ENCODE measurements around the gene RNU7-1.

GRCh38 chr12:6956021-6956727 is 12.6 kb downstream of the RNU7-1 start:
- TF ChIP-seq, protein P1, sequence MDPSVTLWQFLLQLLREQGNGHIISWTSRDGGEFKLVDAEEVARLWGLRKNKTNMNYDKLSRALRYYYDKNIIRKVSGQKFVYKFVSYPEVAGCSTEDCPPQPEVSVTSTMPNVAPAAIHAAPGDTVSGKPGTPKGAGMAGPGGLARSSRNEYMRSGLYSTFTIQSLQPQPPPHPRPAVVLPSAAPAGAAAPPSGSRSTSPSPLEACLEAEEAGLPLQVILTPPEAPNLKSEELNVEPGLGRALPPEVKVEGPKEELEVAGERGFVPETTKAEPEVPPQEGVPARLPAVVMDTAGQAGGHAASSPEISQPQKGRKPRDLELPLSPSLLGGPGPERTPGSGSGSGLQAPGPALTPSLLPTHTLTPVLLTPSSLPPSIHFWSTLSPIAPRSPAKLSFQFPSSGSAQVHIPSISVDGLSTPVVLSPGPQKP (IDR thresholded peaks at IDR 0.05; ENCODE audit: low read depth, low read length) = no peak
- TF ChIP-seq, protein P2, sequence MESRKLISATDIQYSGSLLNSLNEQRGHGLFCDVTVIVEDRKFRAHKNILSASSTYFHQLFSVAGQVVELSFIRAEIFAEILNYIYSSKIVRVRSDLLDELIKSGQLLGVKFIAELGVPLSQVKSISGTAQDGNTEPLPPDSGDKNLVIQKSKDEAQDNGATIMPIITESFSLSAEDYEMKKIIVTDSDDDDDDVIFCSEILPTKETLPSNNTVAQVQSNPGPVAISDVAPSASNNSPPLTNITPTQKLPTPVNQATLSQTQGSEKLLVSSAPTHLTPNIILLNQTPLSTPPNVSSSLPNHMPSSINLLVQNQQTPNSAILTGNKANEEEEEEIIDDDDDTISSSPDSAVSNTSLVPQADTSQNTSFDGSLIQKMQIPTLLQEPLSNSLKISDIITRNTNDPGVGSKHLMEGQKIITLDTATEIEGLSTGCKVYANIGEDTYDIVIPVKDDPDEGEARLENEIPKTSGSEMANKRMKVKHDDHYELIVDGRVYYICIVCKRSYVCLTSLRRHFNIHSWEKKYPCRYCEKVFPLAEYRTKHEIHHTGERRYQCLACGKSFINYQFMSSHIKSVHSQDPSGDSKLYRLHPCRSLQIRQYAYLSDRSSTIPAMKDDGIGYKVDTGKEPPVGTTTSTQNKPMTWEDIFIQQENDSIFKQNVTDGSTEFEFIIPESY (IDR thresholded peaks at IDR 0.05) = no peak

All from GM12878 (cell line).